GM12892 (cell line): ENCODE data around the gene NDUFA7.
"Not testable (repeated sequence)": the region's sequence is repeated elsewhere in the genome, so short reads cannot be mapped to it uniquely, and the experiment has no call there.

Experiments used
- DNase-seq: peaks from one replicate; pipeline ENCODE4 v3.0.0; 2011; ENCODE audit not compliant: insufficient read length
- FAIRE-seq: peaks from 2 replicates; lab custom pipeline; 2011; peaks lifted over from hg19 to GRCh38; lab: Jason Lieb, UNC
- POLR2A ChIP-seq: IDR thresholded peaks from 2 replicates; pipeline ENCODE4 v1.6.1; 2011; ENCODE audit warnings: low read depth, low read length, control low read depth
- POLR2AphosphoS5 ChIP-seq: IDR thresholded peaks from 2 replicates; pipeline ENCODE4 v1.6.1; 2011; ENCODE audit warnings: low read depth, low read length, control low read depth
- TAF1 ChIP-seq: IDR thresholded peaks from 2 replicates; pipeline ENCODE4 v1.6.1; 2011; ENCODE audit warnings: low read depth, mild to moderate bottlenecking, control low read depth, low read length, borderline replicate concordance

The NDUFA7 gene

DNA sequence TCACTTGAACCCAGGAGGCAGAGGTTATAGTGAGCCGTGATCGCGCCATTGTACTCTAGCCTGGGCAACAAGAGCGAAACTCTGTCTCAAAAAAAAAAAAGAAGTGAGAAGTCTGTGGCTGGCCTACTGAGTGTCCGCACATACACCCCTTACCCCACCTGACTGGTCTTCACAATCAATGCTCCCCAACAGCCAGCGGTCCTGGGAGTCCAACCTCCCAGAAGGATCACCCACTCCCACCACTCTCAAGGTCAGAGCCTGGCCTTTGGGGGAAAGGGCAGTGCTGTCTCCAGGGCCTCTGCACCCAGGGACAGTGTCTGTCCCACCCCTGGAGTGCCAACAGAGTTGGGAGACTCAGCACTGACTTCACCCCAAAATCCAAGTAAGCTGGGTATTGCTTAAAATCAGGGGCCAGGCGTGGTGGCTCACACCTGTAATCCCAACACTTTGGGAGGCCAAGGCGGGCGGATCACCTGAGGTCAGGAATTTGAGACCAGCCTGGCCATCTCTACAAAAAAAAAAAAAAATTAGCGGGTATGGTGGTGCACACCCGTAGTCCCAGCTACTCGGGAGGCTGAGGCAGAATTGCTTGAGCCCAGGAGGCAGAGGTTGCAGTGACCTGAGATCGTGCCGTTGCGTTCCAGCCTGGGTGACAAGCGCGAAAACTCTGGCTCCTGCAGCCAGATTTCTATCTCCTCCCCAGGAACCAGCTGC lies 10.7 kb downstream of the NDUFA7 start:
- DNase-seq (no peak), FAIRE-seq (no peak)
- no peak for TF ChIP-seq POLR2AphosphoS5
- no peak for TF ChIP-seq POLR2A
- TF ChIP-seq TAF1, result no peak

DNA sequence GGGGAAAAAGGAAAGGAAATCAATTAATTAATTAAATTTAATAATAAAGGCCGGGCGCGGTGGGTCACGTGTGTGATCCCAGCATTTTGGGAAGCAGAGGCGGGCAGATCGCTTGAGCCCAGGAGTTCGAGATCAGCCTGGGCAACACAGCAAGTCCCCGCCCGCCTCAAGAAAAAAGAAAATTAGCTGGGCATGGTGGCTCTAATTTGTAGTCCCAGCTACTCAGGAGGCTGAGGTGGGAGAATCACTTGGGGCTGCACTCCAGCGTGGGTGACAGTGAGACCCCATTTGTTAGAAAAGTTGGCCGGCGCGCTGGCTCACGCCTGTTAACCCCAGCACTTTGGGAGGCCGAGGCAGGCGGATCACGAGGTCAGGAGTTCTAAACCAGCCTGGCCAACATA lies 12.3 kb downstream of the NDUFA7 start:
- no peak for DNase-seq
- FAIRE-seq, result no peak
- TF ChIP-seq POLR2AphosphoS5 (no peak), TAF1 (no peak), POLR2A (no peak)

DNA sequence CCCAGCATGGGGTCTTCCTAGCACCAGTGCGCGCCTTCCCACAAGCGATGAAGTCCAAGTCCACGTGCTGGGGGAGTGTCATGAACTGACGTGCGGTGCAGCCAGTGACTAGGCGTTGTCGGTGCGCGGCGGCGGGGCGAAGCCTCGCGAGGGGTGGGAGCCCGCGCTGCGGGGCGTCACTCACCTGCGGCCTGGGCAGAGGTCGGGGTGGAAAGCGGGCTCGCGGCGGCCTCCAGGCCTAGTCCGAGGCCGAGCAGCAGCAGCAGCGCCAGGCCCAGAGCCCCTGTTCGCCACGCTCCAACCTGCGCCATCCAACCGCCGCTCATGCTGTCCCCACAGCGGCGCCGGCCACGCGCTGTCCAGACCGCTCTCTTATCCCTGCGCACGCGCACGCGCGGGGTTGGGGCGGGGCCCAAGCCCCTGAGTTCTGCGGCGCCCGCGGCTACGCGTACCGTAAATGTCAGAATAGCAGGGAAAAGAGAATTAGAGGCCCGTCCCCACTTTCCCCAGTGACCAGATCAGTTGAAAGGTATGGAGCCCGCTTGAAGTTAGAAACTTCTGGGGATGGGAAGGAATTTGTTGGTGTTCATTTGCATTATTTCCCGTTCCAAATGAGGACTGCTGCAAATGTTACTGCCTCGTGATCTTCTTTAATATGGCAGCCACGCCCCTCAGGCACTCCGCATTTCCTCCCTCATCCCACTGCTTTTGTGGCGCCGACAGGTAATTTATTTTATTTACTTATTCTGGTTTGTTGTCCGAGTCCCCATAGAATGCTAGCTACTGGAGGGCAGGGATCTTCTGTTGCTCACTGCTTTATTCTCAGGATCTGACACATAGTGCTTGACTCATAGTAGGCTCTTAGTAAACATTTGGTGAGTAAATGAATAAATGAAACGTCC lies 13.0 kb downstream of the NDUFA7 start, which contains the start of gene CD320:
CD320 (minus strand) TSS at position 394 of the 902 bp plus-strand sequence; CDS start at position 326, 68 bp downstream.
- FAIRE-seq (peak; percentile 99), DNase-seq (peak; percentile 97)
- TF ChIP-seq POLR2AphosphoS5 (peak; percentile 90), TAF1 (peak; percentile 63), POLR2A (peak; percentile 93)

DNA sequence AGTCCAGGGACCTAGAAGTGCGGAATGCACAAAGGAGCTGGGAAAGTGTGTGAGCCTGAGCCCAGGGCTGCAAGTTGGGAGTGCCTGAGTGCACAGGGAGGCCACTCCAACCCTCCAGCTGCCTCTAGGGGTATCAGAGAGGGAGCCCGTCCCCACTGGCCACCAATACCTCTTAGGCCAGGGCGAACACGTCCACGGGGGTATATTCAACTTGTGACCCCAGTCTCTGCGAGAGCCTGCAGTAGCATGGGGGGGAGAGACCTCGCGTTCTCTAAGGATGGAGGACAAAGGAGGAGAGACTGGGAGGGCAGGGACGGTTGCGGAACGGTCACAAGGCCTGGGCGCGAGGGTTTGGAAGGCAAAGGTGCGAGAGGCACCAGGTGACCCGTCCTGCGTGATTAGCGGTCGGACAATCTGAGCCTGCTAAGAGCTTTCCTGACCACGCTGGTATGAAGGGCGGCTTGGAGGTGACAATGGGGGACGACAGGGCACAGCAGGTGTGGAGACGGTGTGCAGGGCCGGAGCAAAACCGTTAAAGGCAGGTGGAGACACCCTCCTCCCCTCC lies 13.7 kb downstream of the NDUFA7 start:
- TF ChIP-seq TAF1 (no peak), POLR2AphosphoS5 (no peak), POLR2A (no peak)
- FAIRE-seq, result no peak
- DNase-seq, result no peak

DNA sequence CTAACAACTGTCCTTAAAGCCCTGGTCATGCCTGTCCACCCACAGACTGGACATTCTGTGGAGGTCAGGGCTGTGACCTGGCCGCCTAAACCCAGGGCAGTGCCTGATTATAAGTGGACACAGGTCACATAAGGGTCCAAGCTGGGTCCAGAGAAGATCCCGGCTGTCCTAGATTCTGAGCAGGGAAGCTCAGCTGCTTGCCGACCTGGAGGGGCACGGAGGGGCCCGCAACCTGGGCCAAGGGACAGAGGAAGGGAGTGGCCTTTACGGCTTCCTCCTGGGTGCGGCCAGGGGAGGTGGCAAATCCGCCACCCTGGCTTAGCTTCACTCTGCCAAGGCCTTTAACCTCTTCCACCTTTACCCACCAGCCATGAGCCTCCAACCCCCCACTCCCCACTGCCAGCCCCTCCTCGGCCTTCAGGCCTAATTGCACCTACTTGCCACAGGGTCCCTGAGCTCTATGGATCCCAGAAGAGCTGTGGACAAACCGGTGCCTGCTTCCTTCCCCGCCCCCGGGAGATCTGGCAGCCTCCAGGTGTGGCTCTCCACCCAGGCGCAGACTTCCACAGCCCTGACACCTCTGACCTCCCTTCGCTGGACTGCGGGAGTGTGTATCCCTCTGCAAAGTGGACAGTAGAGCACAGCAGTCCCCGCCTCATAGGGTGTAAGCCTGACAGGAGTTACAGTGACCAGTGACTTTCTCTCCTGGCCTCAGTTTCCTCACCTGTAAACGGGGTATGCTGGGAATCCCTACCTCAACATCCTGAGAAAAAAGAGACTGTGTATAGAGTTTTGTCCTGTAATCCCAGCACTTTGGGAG lies 14.7 kb downstream of the NDUFA7 start:
- DNase-seq, result no peak
- TF ChIP-seq POLR2A (no peak), POLR2AphosphoS5 (no peak), TAF1 (no peak)
- no peak for FAIRE-seq

DNA sequence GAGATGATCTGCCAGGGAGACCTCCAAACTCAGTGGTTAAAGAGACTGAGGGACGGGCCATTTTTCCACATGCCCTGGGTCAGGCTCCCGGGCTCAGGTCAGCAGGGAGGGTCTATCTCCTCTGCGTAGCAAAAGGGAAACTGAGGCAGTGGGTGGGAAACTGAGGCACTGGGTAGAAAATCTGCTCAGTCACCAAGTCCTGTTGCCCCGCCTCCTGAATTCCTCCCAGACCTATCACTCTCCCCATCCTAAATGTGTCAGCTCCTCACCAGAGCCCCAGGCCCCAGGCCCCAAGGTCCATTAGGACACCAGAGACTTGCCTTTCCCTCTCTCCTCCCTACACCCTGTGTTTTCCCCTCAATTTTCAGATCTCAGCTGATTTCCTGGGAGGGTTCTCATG lies 15.4 kb downstream of the NDUFA7 start:
- no peak for TF ChIP-seq POLR2AphosphoS5
- TF ChIP-seq TAF1, result no peak
- TF ChIP-seq POLR2A, result no peak
- no peak for FAIRE-seq
- no peak for DNase-seq

DNA sequence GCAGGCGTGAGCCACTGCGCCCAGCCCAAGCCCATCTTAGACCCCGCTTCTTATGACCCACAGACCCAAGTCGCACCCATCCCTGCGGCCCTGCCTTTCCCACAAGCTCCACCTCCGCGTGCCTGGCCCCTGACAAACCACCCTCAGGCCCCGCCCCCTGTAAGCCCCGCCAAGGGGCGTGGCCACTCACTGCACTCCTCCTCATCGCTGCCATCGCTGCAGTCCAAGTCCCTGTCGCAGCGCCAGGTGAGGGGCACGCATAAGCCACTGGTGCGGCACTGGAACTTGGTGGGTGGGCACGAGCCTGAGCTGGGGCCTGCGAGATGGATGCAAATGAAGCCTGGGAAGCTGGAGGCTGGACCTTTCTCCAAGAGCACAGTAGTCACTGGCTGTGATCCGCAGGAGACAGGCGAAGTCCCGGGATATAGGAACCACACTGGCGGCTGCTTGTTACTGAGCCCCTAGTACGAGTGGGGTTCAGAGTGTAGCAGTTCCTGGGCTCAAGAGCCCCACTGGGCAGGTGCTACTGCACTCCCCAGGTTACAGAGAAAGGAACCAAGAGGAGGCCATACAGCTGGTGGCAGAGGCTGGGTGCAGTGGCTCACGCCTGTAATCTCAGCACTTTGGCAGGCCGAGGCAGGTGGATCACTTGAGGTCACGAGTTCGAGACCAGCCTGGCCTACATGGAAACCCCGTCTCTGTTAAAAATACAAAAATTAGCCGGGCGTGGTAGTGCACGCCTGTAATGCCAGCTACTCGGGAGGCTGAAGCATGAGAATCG lies 16.1 kb downstream of the NDUFA7 start:
- TF ChIP-seq POLR2A (no peak), TAF1 (no peak), POLR2AphosphoS5 (no peak)
- FAIRE-seq, result no peak
- DNase-seq, result no peak

DNA sequence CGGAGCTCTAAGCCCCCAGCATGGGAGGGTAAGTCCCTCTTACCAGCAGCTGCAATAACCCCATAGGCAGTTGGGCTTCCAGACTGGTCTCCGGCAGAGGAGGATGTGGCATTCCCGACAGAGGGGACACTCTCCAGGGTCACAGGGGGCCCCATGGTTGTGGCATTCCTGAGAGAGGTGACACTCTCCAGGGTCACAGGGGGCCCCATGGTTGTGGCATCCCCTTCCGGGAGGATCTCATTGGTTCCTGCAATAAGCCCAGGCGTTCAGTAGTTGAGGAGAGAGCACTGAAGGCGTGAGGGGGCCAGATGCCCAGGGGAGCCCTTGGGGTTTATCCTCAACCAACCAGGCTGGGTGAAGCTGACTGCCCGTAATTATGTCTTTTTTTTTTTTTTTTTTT lies 18.4 kb downstream of the NDUFA7 start:
- DNase-seq (no peak), FAIRE-seq (no peak)
- TF ChIP-seq TAF1, result no peak
- TF ChIP-seq POLR2AphosphoS5, result no peak
- TF ChIP-seq POLR2A, result no peak

DNA sequence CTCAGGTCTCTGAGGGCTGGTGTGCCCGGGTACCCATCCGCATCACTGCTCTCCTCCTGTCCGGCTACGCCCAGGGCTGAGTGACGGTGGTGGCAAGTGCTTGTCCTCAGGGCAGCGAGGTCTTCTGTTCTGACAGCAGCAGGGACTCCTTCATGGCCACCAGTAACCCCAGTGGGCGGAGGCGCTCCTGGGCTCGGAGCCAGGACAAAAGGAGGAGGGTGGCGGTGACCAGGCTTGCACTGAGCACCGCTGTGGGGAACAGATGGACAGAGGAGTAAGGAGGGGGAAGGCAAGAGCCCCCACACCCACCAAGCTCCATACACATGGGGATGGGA lies 18.9 kb downstream of the NDUFA7 start:
- no peak for TF ChIP-seq TAF1
- no peak for TF ChIP-seq POLR2AphosphoS5
- no peak for TF ChIP-seq POLR2A
- no peak for DNase-seq
- no peak for FAIRE-seq

DNA sequence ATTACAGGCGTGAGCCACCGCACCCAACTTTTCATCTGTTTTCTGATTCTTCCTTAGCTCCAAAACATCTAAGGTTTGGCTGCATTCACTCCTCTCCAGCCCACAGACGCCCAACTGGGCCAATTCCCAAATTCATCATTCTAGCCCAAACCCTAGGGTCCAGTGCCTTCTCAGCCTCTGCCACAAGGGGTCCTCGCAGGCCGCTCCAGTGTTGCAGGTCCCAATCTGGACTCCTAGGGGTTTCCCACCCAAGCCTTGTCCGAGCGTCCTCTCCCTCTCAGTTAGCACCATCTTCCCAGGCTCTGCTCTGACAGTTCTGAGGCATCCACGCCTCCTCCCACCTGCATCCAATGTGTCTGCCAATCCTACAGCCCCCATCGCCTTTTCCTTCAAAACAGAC lies 29.8 kb downstream of the NDUFA7 start:
- not testable (repeated sequence) for FAIRE-seq, DNase-seq

DNA sequence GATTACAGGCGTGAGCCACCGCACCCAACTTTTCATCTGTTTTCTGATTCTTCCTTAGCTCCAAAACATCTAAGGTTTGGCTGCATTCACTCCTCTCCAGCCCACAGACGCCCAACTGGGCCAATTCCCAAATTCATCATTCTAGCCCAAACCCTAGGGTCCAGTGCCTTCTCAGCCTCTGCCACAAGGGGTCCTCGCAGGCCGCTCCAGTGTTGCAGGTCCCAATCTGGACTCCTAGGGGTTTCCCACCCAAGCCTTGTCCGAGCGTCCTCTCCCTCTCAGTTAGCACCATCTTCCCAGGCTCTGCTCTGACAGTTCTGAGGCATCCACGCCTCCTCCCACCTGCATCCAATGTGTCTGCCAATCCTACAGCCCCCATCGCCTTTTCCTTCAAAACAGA lies 44.7 kb downstream of the NDUFA7 start:
- DNase-seq, result not testable (repeated sequence)
- peak; percentile 84 for FAIRE-seq
